HepG2 (cell line): Measurements from ENCODE around the gene ATP8B4.

Source experiments
- FOXA3 ChIP-seq: IDR thresholded peaks from 2 replicates; pipeline ENCODE4 v1.6.1; 2016; ENCODE audit warnings: missing genetic modification reagents, missing compliant biosample characterization
- SRSF1 ChIP-seq: fragments of 200-400 bp; formaldehyde crosslinking; optimal IDR thresholded peaks from 2 replicates; pipeline ENCODE3; 2017; ENCODE audit warnings: mild to moderate bottlenecking, low read depth, low read length, moderate library complexity
- TF ChIP-seq, protein P1 (sequence below): sonication (generic); formaldehyde crosslinking; IDR thresholded peaks from 2 replicates; pipeline ENCODE4 v1.4.0; 2020; ENCODE audit warnings: missing genetic modification reagents, borderline replicate concordance
- TF ChIP-seq, protein P2 (sequence below): sonication (generic); formaldehyde crosslinking; IDR thresholded peaks from 2 replicates; pipeline ENCODE4 v1.5.0; 2020; ENCODE audit warnings: mild to moderate bottlenecking, missing genetic modification reagents, moderate library complexity
- TF ChIP-seq, protein P3 (sequence below): sonication (generic); formaldehyde crosslinking; IDR thresholded peaks from 2 replicates; pipeline ENCODE4 v1.4.0; 2020; ENCODE audit warnings: missing genetic modification reagents
- TF ChIP-seq, protein P4 (sequence below): IDR thresholded peaks from 2 replicates; pipeline ENCODE4 v1.6.1; 2016; ENCODE audit warnings: control low read depth

DNA sequence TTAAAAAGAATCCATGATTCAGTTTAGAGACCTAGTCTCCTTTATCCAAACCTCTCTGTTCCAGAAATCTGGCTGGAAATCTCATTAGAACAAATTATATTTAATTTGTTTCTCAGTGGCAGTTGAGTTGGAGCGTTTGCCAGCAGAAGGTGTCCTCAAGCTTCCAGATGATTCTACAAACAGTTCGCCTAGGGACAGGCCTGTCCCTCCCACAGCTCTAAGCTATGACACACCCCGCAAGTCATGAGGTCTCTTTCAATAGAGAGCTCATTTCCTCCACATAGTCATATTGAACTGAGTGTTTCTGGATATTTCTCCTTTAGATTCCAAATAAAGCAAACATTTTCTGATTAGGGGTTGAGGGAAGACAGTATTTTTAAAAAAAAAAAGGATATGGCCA is 230.3 kb downstream of the ATP8B4 start:
- TF ChIP-seq, protein P1, sequence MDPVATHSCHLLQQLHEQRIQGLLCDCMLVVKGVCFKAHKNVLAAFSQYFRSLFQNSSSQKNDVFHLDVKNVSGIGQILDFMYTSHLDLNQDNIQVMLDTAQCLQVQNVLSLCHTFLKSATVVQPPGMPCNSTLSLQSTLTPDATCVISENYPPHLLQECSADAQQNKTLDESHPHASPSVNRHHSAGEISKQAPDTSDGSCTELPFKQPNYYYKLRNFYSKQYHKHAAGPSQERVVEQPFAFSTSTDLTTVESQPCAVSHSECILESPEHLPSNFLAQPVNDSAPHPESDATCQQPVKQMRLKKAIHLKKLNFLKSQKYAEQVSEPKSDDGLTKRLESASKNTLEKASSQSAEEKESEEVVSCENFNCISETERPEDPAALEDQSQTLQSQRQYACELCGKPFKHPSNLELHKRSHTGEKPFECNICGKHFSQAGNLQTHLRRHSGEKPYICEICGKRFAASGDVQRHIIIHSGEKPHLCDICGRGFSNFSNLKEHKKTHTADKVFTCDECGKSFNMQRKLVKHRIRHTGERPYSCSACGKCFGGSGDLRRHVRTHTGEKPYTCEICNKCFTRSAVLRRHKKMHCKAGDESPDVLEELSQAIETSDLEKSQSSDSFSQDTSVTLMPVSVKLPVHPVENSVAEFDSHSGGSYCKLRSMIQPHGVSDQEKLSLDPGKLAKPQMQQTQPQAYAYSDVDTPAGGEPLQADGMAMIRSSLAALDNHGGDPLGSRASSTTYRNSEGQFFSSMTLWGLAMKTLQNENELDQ: no peak
- TF ChIP-seq SRSF1: no peak
- TF ChIP-seq, protein P2, sequence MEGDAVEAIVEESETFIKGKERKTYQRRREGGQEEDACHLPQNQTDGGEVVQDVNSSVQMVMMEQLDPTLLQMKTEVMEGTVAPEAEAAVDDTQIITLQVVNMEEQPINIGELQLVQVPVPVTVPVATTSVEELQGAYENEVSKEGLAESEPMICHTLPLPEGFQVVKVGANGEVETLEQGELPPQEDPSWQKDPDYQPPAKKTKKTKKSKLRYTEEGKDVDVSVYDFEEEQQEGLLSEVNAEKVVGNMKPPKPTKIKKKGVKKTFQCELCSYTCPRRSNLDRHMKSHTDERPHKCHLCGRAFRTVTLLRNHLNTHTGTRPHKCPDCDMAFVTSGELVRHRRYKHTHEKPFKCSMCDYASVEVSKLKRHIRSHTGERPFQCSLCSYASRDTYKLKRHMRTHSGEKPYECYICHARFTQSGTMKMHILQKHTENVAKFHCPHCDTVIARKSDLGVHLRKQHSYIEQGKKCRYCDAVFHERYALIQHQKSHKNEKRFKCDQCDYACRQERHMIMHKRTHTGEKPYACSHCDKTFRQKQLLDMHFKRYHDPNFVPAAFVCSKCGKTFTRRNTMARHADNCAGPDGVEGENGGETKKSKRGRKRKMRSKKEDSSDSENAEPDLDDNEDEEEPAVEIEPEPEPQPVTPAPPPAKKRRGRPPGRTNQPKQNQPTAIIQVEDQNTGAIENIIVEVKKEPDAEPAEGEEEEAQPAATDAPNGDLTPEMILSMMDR (CRISPR knock-in tag): no peak
- TF ChIP-seq, protein P3, sequence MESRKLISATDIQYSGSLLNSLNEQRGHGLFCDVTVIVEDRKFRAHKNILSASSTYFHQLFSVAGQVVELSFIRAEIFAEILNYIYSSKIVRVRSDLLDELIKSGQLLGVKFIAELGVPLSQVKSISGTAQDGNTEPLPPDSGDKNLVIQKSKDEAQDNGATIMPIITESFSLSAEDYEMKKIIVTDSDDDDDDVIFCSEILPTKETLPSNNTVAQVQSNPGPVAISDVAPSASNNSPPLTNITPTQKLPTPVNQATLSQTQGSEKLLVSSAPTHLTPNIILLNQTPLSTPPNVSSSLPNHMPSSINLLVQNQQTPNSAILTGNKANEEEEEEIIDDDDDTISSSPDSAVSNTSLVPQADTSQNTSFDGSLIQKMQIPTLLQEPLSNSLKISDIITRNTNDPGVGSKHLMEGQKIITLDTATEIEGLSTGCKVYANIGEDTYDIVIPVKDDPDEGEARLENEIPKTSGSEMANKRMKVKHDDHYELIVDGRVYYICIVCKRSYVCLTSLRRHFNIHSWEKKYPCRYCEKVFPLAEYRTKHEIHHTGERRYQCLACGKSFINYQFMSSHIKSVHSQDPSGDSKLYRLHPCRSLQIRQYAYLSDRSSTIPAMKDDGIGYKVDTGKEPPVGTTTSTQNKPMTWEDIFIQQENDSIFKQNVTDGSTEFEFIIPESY (CRISPR knock-in tag): no peak
- no peak for TF ChIP-seq FOXA3 (CRISPR knock-in tag)
- TF ChIP-seq, protein P4, sequence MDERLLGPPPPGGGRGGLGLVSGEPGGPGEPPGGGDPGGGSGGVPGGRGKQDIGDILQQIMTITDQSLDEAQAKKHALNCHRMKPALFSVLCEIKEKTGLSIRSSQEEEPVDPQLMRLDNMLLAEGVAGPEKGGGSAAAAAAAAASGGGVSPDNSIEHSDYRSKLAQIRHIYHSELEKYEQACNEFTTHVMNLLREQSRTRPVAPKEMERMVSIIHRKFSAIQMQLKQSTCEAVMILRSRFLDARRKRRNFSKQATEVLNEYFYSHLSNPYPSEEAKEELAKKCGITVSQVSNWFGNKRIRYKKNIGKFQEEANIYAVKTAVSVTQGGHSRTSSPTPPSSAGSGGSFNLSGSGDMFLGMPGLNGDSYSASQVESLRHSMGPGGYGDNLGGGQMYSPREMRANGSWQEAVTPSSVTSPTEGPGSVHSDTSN (CRISPR knock-in tag): no peak
